Activated CD4-positive, alpha-beta T cell treated with anti-CD3 and anti-CD28 coated beads for 24 hours (primary cell): ENCODE results near the gene MICAL3.
A peak's percentile ranks its signal among the peaks of the same experiment; 100 is the strongest.
"Not testable (repeated sequence)": the region's sequence is repeated elsewhere in the genome, so short reads cannot be mapped to it uniquely, and the experiment has no call there.

Experiments
- DNase-seq, 2 donors: peaks; one replicate each; pipeline ENCODE4 v3.0.0-alpha.2; 2020; ENCODE audit warnings: low read depth in 2 of 2

Gene MICAL3

DNA sequence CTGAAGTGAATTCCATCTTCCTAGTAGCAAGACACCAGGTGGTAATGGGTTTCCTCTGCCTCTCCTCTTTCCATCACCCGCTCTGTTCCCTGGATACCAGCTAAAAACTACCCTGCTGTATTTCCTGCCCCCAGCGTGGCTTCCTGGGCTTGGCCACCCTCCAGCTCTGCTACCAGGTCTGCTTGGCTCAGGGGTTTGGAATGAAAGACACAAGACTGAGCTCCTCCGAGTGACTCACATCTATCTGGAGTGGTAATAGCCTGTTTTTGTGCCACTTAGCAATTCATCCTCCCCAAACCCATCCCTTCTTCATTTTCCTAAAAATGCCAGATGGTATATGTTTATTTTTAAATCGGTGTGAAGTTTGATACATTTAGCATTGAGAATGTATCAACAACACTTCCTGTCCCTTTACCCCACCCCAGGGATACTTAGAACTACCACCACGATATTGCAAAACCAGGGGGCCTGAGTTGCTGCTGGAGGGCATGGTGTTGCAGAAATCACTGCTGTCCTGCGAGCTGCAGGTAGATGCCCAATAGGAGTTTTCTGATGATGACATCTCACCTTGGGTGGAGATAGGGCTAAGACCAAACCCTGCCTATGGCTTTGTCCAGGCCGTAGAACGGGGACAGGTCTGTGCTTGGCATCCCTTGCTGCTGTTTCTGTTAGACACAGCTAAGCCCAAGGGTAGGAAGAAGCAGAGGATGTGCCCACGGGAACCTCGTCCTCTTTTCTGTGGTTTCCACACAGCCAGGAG lies 7.5 kb upstream of the MICAL3 start:
- no peak for DNase-seq

DNA sequence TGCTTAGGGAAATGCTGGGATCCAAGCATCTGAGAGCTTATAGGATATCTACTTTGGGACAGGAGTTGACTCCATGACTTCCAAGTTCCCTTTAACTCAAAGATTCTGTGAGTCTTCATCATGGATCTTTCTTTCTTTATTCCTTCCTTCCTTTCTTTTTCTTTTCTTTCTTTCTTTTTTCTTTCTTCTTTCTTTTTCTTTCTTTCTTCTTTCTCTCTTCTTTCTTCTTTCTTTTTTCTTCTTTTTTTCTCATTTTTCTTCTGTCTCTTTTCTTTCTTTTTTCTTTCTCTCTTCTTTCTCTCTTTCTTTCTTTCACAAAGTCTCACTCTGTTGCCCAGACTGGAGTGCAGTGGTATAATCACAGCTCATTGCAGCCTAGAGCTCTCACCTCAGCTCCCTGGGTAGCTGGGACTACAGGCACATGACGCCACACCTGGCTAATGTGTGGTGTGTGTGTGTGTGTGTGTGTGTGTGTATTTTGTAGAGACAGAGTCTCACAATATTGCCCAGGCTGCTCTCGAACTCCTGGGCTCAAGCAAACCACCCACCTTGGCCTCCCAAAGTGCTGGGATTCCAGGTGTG lies 5.4 kb upstream of the MICAL3 start:
- no peak for DNase-seq

DNA sequence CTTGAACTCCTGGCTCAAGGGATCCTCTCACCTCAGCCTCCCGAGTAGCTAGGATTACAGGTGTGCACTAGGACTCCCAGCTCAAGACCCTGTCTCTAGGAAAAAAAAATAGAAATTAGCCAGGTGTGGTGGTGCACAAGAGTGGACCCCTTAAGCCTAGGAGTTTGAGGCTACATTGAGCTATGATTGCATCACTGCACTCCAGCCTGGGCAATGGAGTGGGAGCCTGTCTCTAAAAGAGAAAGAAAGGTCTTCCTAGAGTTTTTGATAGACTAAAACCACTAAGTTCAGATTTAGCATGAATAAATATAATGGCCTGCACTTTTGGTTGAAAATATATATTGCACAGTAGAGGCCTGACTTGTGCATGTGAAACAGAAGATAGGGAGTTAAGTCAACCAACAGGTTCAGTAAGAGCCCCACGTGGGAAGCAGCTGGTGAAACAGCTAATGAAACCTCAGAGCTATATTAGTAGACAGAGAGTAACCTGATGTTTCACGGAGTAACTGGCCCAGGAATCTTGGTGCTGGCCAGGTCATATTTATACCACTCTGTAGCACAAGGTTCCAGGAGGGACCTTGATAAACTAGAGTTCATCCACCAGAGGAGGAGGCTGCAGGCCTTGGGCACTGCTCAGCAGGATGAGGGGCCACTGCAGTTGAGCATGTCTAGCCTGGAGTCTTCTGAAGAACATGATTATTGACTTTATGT lies 4.6 kb upstream of the MICAL3 start:
- no peak for DNase-seq

DNA sequence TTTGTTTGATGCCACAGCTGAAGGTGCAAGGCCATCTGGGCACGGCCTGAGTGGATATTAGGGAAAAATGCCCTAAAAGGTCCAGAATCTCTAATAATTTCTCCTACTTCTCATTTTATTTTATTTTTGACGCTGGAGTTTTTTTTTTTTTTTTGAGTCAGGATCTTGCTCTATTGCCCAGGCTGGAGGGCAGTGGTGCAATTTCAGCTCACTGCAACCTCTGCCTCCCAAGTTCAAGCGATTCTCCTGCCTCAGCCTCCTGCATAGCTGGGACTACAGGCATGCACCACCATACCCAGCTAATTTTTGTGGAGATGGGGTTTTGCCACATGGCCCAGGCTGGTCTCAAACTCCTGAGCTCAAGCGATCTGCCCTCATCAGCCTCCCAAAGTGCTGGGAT lies 1.5 kb upstream of the MICAL3 start:
- not testable (repeated sequence) for DNase-seq

DNA sequence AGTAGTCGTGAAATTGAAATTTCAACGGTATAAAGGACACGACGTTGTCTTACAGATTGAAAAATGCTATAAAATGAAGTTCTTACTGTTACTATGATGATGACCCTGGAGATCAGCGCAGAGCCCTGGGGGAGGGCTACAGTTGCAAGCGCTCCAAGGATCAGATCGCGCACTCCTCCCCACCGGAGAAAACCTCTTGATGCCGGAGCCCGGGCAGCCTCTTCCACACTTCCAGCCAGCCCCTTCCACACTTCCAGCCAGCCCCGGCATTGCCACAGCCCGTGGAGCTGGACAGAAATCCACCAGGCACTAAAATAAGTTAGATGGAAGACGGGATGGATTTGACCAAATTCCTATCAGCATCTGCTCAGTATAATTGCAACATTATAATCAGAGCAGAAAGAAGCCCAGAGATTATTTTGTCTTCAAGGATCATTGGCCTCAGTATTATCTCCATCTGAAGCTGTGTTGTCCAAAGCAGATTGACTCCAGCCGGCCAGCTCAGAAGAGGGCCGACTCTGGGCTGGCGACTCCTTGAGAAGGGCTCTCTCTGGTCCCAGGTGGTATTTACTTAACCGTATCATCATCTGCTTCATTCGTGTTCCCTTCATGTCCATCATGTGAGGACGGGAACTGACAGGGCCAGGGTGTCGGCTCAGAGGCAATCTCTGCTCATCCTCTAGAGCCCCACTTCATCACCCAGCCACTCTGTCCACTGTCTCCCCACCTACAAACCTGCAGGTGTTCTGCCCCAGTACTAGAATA lies 777 bp upstream of the MICAL3 start:
- DNase-seq: no peak

DNA sequence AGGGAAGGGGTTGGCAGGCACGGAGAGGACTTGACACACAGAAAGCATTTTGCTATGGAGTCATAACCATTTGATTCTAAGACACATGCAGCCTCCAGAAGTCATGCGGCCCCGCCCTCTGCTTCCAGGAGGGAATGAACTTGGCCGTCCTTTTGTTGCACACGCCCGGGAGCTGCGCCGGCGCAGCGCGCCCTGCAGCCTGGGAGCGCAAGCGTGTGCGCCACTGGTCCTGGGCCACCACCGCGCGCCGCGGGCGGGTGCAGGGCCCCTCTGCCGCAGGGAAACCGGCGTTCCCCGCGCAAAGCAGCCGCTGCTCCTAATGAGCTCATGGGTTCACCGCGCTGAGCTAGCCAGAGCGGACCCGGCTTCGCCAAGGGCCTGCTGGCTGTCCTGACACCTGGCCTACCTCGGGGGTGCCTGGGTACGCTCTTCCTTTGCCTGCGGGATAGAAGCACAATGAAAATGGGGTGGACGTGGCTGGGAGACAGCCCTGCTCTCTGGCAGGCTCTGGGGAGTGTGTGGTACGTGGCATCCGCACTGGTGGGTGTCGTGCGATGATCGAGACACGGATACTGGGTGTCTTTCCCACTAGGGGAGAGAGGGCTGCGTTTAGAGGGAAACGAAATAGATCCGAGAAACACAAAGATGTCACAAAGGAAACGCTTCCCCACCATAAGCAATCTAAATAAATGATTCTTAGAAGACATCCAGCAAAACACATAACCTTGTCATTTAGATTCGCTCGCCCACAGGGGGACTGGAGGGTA lies 669 bp downstream of the MICAL3 start:
- peak in 1 of 2 donors; percentile 2 for DNase-seq

DNA sequence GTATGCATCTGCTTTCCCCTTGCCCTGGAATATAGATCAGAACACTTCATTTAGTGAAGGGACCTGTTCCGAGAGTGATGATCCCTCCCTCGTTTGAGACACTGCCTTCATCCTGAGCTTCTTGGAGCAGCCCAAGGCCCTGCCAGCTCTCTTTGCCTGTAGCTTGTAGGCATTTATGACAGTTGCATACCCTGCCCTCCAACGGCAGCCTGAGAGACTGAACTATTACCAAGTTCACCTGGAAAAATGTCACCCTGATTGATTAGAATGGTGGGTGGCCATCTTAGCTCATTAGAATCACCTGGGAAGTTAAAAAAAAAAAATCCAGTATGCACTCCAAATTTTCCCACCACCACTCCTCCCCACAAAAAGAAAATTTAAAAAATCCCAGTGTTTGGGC lies 1.5 kb downstream of the MICAL3 start:
- DNase-seq: no peak

DNA sequence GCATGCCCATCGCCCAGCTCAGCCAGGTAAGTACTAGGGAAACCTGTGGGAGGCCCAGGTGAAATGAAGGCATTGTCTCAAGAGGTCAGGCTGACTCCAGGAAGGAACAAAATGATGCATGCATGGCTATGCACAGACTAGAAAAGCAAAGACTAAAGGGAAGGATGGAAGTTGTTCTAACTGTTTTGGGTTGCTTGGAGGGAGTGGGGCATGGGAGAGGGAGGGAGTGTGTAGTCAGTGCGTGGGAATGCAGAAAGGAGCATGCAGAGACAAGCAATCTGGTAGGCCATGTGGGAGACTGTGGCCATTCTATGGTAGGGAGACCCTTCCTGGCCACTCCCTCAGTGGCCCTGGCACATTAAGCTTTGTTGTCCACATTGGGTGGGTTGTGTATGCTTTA lies 2.9 kb downstream of the MICAL3 start:
- DNase-seq: no peak

DNA sequence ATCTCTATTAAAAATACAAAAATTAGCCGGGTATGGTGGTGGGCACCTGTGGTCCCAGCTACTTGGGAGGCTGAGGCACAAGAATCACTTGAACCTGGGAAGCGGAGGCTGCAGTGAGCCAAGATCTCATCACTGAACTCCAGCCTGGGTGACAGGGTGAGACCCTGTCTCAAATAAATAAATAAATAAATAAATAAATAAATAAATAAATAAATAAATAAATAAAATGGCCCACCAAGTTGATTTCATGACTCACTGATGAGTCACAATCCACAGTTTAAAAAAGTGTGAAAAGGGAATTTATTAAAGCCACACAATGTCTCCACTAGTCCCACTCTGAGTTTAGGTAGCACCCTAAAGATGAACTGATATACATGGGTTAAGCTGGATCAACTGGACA lies 3.6 kb downstream of the MICAL3 start:
- DNase-seq: not testable (repeated sequence)

DNA sequence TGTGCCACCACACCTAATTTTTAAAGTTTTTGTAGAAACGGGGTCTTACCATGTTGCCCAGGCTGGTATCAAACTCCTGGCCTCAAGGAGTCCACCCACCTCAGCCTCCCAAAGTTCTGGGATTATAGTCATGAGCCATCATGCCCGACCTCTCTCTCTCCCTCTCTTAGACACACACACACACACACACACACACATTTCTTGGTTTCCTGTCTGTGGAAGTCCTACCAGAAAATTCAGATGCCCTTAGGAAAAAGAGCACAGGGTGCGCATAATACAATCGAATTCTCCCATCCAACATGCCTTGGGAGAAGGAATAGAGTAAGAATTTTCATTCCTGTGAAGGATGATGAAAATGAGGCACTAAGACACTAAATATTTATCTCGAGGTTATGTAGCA lies 10.4 kb downstream of the MICAL3 start:
- DNase-seq: no peak

DNA sequence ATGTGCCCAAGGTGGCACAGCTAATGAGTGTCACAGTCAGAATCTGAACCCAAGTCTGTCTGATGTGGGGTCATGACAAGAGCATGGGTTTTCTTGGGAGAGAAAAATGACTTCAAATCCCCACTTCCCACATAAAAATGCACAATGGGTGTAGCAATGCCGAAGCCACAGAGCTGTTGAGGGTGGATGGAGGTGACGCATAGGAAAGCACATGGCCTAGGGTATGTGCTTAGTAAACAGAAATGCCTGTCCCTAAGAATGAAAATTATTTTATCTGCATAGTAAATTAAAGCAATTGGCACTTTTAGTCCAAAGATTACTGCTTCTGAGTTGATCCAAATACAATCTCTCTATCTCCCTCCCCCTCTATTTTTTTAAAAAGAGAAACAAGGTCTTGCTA lies 10.9 kb downstream of the MICAL3 start:
- DNase-seq: no peak

DNA sequence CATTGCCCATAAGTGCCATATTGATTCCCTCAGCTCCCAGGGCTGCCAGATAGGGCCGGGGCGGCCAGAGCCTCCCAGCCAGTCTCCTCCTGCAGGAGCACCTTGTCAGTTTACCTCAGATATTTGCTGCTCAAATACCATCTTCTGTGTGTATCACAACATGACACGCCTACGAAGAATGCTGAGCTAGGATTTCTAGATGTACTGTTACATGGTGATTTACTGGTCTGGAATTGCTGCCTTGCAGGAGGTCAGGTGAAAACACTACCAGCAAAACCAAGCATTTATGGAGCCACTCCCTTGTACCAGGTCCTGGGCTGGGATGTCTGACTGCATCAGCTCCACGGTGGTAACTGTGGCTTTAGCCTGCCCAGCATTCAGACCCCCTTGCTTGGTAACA lies 11.8 kb downstream of the MICAL3 start:
- DNase-seq: no peak

DNA sequence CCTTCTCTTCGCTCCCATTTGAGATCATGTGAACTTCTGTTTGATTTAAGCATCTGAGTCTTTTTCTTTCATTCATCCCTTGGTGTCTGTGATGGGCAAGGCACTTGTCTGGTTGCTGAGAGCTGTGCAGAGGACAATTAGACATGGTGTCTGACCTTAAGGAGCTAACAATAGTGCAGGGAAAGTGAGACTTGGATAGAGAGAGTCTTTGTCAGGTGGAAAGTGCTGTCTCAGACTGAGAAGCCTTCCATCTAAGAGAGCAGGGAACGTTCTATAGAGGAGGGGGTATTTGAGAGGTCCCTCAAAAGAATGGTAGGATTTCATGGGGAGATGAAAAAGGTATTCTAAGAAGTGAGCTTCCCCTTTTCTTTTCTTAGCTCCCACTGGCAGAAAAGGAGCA lies 14.1 kb downstream of the MICAL3 start:
- DNase-seq: no peak

DNA sequence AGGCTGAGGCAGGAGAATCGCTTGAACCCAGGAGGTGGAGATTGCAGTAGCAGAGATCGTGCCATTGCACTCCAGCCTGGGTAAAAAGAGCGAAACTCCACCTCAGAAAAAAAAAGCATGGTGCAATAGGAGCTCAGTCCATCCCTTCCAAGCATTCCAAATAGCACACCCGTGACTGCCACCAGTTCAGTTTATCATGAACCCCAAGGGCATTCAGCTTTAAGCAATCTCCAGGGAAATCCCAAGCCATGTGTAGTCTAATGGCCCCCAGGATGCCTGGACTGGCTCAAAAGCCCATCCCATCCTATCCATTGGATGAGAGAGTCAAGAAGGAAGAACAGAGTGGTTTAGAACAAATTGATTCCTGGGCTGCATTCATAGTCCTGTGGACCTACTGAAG lies 16.2 kb downstream of the MICAL3 start:
- no peak for DNase-seq

DNA sequence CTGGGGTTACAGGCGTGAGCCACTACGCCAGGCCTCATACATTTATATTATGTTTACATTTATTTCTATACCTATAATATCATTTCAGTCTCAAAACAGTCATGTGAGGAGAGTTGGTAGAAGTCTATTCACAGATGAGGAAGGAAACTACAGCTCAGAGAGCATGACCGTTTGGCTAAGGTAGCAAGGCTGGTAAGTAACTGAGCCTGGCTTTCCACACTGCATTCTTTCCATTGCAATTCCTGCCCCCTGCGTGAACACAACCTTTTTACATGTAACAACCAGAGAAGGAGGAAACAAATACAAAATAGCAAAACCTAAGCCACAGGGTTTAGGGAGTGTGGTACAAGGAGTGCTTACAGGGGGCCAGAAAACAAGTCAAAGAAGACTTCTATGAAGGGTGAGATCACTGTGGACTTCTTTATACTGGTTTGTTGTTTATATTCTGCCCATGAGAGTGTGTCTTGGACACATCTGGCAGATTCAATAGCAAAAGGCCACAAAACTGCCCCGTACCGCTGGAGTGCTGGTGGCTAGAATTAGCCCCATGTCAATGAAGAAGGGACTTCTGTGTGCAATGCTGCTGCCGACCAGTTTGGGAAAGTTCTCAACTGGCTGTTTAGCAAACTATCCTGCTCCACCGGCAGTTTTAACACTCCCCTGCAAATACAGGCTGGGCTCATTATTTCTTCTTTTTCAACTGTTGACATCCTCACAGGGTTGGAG lies 19.0 kb downstream of the MICAL3 start:
- no peak for DNase-seq

DNA sequence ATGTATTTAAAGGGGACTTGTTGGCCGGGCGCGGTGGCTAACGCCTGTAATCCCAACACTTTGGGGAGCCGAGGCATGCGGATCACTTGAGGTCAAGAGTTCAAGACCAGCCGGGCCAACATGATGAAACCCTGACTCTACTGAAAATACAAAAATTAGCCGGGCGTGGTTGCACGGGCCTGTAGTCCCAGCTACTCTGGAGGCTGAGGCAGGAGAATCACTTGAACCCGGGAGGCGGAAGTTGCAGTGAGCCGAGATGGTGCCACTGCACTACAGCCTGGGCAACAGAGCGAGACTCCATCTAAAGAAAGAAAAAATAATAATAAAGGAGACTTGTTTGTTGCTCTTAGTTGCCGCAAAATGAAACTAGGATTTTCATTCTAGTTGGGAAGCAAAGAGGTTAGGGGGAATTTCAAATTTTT lies 22.5 kb downstream of the MICAL3 start:
- not testable (repeated sequence) for DNase-seq

DNA sequence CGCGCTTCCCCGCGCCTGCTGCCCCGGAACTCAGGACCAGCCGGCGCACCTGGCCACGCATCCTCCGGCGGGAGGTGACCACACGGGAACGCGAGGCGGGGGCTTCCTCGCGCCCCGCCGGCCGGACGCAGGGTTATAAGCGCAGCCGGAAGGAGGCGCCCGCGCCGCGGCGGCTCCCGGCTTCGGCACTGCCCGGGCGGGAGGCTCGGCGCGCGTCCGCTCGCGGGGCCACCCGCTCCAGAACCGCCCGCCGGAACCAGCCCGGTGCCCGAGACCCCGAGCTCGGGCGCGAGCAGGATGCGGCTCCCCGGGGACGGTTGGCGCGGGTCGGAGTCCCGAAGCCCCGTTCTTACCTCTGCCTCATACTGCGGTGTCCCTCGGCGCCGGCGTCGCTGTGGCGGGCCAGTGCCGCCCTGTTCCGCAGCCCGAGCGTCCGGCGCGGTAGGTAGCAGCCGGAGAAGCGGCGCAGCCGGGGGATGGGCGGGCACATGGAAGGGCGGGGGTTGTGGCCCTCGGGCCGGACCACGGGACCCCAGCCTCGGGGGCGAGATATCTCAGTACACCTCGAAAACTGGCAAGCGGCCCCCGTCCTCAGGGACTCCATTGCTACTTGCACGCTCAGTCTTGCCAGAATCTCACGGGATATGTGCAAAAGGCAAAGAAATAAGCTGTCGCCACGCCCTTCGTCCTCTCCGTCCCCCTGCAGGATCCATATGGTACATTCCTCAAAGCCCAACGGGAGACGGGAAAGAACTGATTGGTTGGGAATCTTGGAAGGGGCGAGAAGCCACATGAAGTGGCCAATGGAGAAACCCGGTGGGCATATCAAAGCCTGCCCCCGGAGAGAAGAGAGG lies 23.1 kb downstream of the MICAL3 start:
- DNase-seq: peak; percentile 57 to 71

DNA sequence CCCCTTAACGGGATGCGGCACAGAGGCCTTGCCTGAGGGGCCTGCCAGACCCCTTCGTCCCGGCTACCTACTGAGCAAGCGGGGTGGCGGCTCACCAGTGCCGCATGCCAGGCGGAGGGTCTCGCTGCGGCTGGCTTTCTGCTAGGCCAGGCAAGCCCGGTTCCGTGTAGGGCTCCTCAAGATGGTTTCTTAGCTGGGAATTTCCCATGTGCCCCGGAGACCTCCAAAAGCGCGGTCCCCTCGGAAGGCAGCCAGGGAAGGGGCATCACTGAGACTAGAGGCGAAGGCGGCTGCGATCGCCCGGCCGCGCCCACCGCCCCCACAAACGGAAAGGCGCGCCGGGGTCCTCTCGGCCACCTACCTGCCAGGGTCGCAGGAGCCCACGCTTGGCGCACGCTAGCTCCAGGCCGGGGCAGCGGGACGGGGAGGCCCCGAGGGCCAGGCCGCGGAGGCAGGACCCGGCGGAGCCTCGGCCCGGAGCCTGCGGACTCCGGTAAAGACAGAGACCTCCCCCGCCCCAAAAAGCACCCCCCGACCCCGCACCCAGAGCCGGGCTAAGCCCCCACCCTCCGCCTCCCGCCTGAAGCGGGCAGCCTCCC lies 23.8 kb downstream of the MICAL3 start:
- no peak for DNase-seq

DNA sequence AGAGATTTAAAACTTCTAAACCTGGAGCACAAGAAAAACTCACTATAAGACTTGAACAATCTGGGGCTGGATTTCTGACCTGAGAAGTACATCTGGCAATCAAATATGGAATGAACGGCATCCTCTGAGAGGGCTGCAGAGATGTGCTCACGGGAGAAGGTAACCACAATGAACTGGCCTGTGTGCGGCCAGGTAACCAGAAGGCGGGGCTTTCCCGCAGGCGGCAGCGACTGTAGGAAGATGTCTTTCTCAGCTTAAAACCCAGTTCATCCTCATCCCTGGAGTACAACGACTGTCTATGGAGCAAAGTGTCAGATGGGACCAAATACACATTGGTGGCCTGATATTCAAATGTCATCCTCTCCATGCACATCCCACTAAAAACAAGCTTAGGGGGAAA lies 24.5 kb downstream of the MICAL3 start:
- DNase-seq: no peak

DNA sequence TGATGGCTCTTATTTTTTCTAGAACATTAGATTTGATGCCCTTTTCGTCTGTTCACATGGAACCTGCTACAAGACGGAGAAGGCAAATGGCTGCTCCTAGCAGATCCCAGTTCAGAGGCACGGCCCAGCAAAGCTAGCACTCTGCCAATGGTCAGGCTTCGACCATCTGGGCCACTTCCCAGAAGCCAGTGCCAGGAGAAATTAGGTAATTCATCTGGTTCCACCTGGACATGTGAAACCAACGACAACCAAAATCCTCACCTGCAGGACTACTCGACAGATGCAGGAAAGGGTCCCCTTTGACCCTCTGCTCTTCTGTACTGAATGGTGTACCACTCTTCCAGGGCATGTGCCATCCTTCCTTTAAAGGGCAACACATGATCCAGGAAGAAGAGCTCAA lies 25.4 kb downstream of the MICAL3 start:
- DNase-seq: no peak
